ENCODE results near the gene RMND5A.

The RMND5A gene

GRCh38 chr2:86769838-86770237 lies 49.7 kb downstream of the RMND5A start:
- DNase-seq, result no peak

- DNase-seq, result no peak
These were observed 50.8 kb downstream of the RMND5A start for GRCh38 chr2:86770816-86771301.

- no peak for DNase-seq
These were observed 52.5 kb downstream of the RMND5A start for GRCh38 chr2:86772611-86773010.

- DNase-seq, result no peak
These were observed 54.8 kb downstream of the RMND5A start for GRCh38 chr2:86774862-86775261.

GRCh38 chr2:86775338-86775737 lies 55.2 kb downstream of the RMND5A start:
- no peak for DNase-seq

- DNase-seq, result no peak
These were observed 56.4 kb downstream of the RMND5A start for GRCh38 chr2:86776532-86776931.

GRCh38 chr2:86778957-86779356 lies 58.9 kb downstream of the RMND5A start:
- no peak for DNase-seq

GRCh38 chr2:86779971-86780370 lies 59.9 kb downstream of the RMND5A start:
- no peak for DNase-seq

GRCh38 chr2:86781363-86781762 lies 61.3 kb downstream of the RMND5A start:
- DNase-seq, result no peak

GRCh38 chr2:86782748-86783147 lies 62.7 kb downstream of the RMND5A start:
- DNase-seq, result no peak

GRCh38 chr2:86783615-86784339 lies 63.7 kb downstream of the RMND5A start:
- DNase-seq, result peak; percentile 23

- DNase-seq, result peak; percentile 79
These were observed 65.4 kb downstream of the RMND5A start for GRCh38 chr2:86785456-86785855.

- DNase-seq, result peak; percentile 86
These were observed 66.0 kb downstream of the RMND5A start for GRCh38 chr2:86786001-86786536.

- DNase-seq, result peak; percentile 62
These were observed 67.6 kb downstream of the RMND5A start for GRCh38 chr2:86787736-86788135.

GRCh38 chr2:86788165-86788564 lies 68.1 kb downstream of the RMND5A start:
- DNase-seq, result no peak

GRCh38 chr2:86788881-86789686 lies 69.0 kb downstream of the RMND5A start:
- peak; percentile 41 for DNase-seq

GRCh38 chr2:86789687-86790133 lies 69.6 kb downstream of the RMND5A start:
- DNase-seq, result no peak

GRCh38 chr2:86790134-86790675 lies 70.1 kb downstream of the RMND5A start:
- peak; percentile 20 for DNase-seq

- DNase-seq, result peak; percentile 73
These were observed 70.8 kb downstream of the RMND5A start, which contains the start of gene CD8A for GRCh38 chr2:86790676-86791572. CD8A (minus strand) TSS chr2:86790913; CDS start chr2:86790825, 88 bp downstream.

- no peak for DNase-seq
These were observed 71.5 kb downstream of the RMND5A start for GRCh38 chr2:86791573-86791972.

- peak; percentile 49 for DNase-seq
These were observed 73.7 kb downstream of the RMND5A start for GRCh38 chr2:86793752-86794151.

GRCh38 chr2:86794861-86795260 lies 74.8 kb downstream of the RMND5A start:
- peak; percentile 48 for DNase-seq
